HUES6 (cell line): ENCODE results near the gene HDGFL2.

Experiments
- H3K27ac ChIP-seq: 2 replicates; pipeline ENCODE4 v1.7.0; 2013; ENCODE audit warnings: low read depth, mild to moderate bottlenecking, low read length, inconsistent platforms
- H3K27me3 ChIP-seq: 2 replicates; pipeline ENCODE4 v1.6.1; 2013; ENCODE audit warnings: low read length; ENCODE audit not compliant: control insufficient read depth, insufficient read depth
- H3K36me3 ChIP-seq: 2 replicates; pipeline ENCODE4 v1.6.1; 2013; ENCODE audit warnings: low read length; ENCODE audit not compliant: control insufficient read depth, insufficient read depth
- H3K4me1 ChIP-seq: 2 replicates; pipeline ENCODE4 v1.6.1; 2013; ENCODE audit warnings: low read length; ENCODE audit not compliant: control insufficient read depth, insufficient read depth
- H3K4me3 ChIP-seq: 2 replicates; pipeline ENCODE4 v1.5.1; 2013; ENCODE audit warnings: low read depth, low read length
- H3K9ac ChIP-seq: one replicate; pipeline ENCODE4 v1.6.1; 2013; ENCODE audit warnings: mild to moderate bottlenecking, low read length
- H3K9me3 ChIP-seq: 2 replicates; pipeline ENCODE4 v1.6.1; 2013; ENCODE audit warnings: low read depth, low read length; ENCODE audit not compliant: control insufficient read depth, insufficient read depth

Gene HDGFL2

DNA sequence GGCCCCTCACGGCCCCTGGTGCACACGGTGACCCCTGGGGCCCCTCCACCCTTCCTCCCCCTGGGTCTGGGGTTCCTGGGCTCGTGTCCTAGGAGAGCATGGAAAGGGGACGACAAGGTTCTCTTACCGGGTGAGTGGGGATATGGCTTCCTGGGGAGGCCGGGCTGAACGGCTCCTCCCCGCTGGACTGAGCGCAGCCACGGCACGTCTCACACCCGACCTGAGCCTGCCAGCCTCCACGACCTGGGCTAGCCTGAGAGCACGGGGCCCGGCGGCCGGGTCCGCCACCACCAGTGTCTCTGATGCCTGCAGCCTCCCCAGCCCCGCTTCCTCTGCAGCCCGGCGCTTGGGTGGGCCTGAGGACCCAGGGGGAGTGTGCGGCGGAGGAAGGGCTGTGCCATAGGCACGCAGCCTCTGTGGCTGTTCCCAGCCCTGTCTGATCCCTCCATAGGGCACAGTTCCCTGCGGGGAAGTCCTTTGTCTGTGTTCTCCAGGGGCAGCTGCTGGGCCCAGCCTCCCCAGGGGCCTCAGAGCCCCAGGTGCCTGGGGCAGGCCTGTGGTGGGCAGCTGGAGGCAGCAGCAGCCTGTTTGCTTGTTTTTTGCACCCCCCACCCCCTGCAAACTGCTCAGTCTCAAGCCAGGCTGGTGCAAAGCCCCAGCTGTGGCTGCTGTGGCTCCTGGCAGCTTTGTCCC lies 31.2 kb downstream of the HDGFL2 start:
- H3K36me3 ChIP-seq, result peaks cover 75% of the 10 kb centered on the region
- no peak overlapping the region for H3K9ac ChIP-seq
- no peaks in the 10 kb centered on the region for H3K4me1 ChIP-seq

DNA sequence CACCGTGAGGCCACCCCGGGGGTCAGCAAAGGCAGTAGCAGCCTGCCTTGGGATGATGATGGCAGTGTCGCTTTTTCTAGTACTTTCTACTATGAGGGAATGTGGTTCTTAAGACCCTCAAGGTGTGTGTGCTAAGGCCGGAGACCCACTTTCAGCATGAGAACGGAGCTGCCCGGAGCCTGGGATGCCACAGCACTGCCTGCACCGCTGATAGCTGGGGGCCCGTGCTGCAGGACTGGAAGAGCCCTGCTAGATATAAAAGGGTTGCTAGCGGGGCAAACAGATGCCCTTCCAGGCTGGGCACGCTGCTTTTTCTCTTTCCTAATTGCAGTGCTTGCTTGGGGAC lies 31.7 kb downstream of the HDGFL2 start:
- Histone ChIP-seq H3K9me3 (no peaks in the 10 kb centered on the region), H3K27me3 (no peaks in the 10 kb centered on the region), H3K9ac (no peak overlapping the region), H3K4me1 (no peaks in the 10 kb centered on the region), H3K27ac (no peak overlapping the region), H3K4me3 (no peak overlapping the region), H3K36me3 (peaks cover 70% of the 10 kb centered on the region)

More for the DNA sequence above, 31.2 kb downstream of the HDGFL2 start:
- H3K9me3 ChIP-seq, result no peaks in the 10 kb centered on the region
- H3K27ac ChIP-seq, result no peak overlapping the region
- H3K27me3 ChIP-seq, result no peaks in the 10 kb centered on the region
- H3K4me3 ChIP-seq, result no peak overlapping the region

DNA sequence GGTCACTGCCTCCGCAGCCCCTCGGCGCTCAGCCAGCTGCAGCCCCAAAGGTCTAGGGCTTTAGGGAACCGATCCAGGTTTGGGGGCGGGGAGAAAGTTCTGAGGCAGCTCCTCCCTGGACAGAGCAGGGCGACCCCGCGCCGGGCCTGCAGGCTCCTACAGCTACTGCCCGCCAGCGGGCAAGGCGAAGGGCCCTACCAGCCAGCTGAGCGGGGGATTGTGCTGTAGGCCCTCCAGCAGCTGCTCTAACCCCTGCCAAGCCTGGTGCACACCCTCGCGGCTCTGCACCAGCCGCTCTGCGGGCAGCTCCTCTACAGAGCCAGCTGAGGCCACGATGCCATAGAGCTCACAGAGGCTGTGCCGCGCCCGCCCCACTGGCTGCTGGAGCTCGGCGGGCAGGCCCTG lies 32.2 kb downstream of the HDGFL2 start:
- no peak overlapping the region for H3K9ac ChIP-seq
- no peak overlapping the region for H3K4me3 ChIP-seq
- H3K36me3 ChIP-seq, result peaks cover 67% of the 10 kb centered on the region
- no peaks in the 10 kb centered on the region for H3K27me3 ChIP-seq
- H3K4me1 ChIP-seq, result no peaks in the 10 kb centered on the region
- no peak overlapping the region for H3K27ac ChIP-seq
- no peaks in the 10 kb centered on the region for H3K9me3 ChIP-seq

DNA sequence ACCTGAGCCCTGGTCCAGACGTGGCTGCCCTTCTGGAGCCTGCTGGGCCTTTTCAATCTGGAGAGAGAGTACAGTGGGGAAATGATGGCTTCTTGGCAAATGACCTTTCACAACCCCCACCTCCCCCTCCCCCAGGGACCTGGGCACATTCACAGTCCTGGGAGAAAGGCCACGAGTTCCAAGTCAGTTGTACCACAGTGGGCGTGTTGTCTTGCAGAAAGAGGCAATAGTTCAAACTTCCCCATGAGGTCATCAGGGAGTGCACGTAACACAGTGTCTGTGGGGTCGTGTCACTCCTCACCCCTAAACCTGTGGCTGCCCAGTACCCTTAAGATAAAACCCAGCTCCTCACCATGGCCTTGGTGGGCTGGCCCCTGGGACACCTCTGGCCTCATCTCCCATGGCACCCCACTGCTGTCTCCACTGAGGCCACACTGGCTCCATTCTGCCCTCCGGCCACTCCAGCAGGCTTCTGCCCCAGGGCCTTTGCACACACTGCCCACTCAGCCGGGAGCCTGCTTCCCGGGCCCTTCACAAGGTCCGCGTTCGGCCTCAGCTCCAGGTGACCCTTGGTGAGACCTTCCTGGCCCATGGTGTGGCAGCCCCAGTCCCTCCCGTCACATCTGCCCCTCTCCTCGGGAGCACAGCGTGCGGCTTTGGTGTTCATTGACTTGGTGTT lies 32.9 kb downstream of the HDGFL2 start:
- no peak overlapping the region for H3K9ac ChIP-seq
- H3K4me1 ChIP-seq, result no peaks in the 10 kb centered on the region
- H3K4me3 ChIP-seq, result no peak overlapping the region
- H3K27me3 ChIP-seq, result no peaks in the 10 kb centered on the region
- H3K9me3 ChIP-seq, result no peaks in the 10 kb centered on the region
- H3K27ac ChIP-seq, result no peak overlapping the region
- peaks cover 61% of the 10 kb centered on the region for H3K36me3 ChIP-seq

DNA sequence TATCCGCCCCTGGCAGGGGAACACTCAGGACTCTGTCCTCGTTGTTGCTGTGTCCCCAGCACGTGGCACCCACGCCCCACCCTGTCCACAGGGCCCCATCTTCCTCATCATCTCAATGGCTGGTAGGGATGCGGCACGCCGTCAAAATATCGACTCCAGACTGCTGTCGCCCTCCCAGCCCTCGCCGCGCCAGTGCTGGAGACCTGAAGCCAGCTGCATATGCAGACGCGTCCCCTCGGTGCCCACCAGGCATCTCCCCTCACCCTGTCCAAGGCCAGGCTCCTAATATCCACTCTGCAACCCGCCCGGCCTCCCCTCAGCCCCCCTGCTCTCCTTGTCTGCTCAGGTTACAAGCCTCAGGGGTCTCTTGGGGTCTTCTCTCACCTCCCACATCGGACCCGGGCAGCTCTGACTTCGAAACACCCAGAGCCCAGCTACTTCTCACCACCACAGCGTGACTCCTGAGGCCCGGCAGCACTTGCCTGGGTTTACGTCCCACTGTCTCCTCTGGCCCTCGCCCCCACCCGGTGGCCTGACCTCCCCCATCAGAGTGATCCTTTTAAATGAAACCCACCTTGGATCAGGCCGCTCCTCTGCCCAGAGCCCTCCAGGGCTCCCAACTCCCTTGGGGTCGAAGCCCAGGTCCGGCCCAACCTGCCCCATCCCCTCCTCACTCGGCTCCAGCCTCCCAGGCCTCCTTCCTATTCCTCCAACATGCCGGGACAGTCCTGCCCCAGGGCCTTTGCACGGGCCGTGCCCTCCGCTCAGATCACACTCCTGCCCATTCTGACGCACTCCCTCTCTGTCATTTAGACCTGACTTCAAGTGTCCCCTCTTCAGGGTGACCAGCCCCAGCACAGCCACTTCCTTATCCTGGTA lies 33.7 kb downstream of the HDGFL2 start:
- peaks cover 54% of the 10 kb centered on the region for H3K36me3 ChIP-seq
- no peak overlapping the region for H3K4me3 ChIP-seq
- H3K27me3 ChIP-seq, result peaks cover 6% of the 10 kb centered on the region
- no peak overlapping the region for H3K9ac ChIP-seq
- no peaks in the 10 kb centered on the region for H3K4me1 ChIP-seq
- H3K9me3 ChIP-seq, result no peaks in the 10 kb centered on the region
- H3K27ac ChIP-seq, result no peak overlapping the region

DNA sequence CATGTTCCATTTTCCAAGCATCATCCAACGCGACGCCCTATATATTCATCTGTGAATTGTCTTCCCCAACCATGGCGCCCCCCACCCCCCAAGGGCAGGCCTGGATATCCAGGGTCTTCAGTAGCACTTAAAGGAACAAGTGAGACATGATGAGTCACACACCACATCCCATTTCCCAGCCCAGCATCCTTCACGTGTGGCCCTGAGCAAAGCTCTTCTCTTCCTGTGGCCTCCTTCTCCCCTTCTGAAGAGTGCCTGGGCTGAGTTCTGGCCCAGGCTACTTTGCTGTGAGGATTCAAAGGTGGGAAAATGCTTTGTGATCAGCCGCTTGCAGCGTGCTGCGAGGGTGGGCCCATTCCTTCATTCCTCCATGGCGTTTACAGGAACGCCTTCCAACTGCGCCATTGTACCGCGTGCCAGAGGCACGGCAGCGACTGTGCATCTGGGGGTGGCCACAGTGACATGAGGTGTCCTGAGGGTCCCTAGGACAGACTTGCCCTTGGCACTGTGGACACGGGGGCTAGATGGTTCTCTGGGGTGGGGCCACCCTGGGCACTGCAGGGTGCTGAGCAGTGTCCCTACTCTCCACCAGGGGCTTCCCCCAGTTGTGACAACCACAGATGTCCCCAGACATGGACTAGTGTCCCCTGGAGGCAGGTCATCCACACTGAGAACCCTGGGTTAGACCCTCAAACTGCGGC lies 34.5 kb downstream of the HDGFL2 start:
- peaks cover 46% of the 10 kb centered on the region for H3K36me3 ChIP-seq
- no peaks in the 10 kb centered on the region for H3K9me3 ChIP-seq
- no peak overlapping the region for H3K4me3 ChIP-seq
- H3K27me3 ChIP-seq, result peaks cover 14% of the 10 kb centered on the region
- no peaks in the 10 kb centered on the region for H3K4me1 ChIP-seq
- H3K27ac ChIP-seq, result no peak overlapping the region
- H3K9ac ChIP-seq, result peak overlapping the region; percentile 24

DNA sequence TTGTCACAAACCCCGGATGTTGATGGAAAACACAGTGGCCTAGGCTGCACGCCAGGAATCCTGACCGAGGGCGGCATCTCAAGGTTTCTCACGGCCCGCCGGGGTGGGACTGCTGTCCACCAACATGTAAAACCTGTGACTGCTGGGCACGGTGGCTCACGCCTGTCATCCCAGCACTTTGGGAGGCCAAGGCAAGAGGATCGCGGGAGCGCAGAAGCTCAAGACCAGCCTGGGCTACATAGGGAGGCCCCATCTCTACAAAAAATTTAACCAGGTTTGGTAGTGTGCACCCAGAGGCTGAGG lies 35.0 kb downstream of the HDGFL2 start:
- no peaks in the 10 kb centered on the region for H3K9me3 ChIP-seq
- H3K4me3 ChIP-seq, result no peak overlapping the region
- no peaks in the 10 kb centered on the region for H3K4me1 ChIP-seq
- peaks cover 19% of the 10 kb centered on the region for H3K27me3 ChIP-seq
- peaks cover 41% of the 10 kb centered on the region for H3K36me3 ChIP-seq
- H3K9ac ChIP-seq, result no peak overlapping the region
- H3K27ac ChIP-seq, result no peak overlapping the region

DNA sequence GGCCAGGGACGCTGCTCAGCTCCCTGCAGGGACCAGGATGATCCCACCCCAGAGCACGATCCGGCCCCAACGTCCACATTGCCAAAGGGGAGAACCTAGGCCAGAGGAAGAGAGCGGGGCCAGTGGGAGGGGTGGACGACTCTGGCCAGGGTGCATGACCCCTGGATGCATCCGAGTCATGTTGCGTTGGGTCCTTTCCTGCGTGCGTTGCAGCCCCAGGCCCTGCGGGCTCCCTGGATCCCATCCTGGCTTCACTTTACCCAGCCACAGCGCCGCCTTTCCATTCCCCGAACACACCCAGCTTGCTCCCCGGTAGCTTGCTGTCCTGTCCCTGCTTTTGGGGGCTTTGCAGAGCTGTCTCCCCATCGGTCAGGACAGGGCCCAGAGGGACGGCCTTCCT lies 35.7 kb downstream of the HDGFL2 start:
- peaks cover 25% of the 10 kb centered on the region for H3K27me3 ChIP-seq
- H3K4me1 ChIP-seq, result no peaks in the 10 kb centered on the region
- H3K9me3 ChIP-seq, result no peaks in the 10 kb centered on the region
- peaks cover 34% of the 10 kb centered on the region for H3K36me3 ChIP-seq
- no peak overlapping the region for H3K27ac ChIP-seq
- no peak overlapping the region for H3K4me3 ChIP-seq
- no peak overlapping the region for H3K9ac ChIP-seq

DNA sequence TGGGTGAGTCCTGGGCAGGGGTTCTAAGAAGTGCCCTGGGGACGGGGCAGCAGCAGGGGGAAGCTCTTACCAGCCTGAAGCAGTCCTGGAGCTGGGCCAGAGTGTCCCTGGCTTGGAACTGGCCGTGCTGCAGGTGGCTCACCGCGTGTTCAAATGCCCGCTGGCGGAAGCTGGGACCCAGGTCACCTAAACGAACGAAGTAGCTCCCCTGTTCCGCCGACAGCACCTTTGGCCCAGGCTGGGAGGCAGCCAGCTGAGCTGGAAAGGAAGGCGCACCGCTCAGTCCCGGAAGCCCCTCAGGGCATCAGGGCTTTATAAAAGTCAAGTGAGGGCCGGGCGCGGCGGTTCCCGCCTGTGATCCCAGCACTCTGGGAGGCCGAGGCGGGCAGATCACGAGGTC lies 36.6 kb downstream of the HDGFL2 start:
- Histone ChIP-seq H3K27ac (no peak overlapping the region), H3K36me3 (peaks cover 27% of the 10 kb centered on the region), H3K9ac (no peak overlapping the region), H3K27me3 (peaks cover 34% of the 10 kb centered on the region), H3K4me3 (no peak overlapping the region), H3K4me1 (no peaks in the 10 kb centered on the region), H3K9me3 (no peaks in the 10 kb centered on the region)

DNA sequence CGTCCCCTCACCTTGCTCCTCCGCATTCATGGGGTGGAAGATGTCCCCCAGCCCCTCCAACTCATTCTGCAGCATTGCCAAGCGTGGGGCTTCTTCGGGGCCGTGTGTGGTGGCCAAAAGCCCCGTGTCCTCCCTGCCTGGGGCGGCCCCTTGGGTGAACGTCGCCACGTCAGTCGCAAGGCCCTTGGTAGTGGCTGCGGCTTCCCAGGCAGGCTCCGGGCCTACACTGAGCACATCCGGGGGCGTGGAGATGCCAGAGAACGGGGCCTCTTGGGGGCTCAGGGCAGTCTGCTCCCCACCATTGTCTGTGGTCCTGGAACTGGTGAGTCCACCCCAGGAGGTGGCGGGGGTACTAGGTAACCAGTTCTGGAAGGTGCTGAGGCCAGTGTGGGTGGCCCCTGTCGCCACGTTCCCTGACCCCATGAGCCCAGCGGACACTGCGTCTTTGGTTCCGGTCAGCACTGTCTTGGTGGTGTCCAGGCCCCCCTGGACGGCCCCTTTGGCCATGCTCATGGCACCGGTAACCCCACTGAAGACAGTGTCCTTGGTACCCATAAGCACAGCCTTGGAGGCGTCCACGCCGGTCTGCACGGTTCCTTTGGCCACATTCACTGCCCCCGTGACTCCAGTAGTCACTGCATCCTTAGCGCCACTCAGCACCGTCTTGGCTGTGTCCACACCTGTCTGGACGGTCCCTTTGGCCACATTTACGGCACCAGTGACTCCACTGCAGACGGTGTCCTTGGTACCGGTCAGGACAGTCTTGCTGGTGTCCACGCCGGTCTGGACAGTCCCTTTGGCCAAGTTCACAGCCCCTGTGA lies 38.5 kb downstream of the HDGFL2 start:
- Histone ChIP-seq H3K4me1 (no peaks in the 10 kb centered on the region), H3K36me3 (peaks cover 9% of the 10 kb centered on the region), H3K27ac (no peak overlapping the region), H3K9ac (no peak overlapping the region), H3K9me3 (no peaks in the 10 kb centered on the region), H3K27me3 (peaks cover 39% of the 10 kb centered on the region), H3K4me3 (no peak overlapping the region)
